Right hindlimb (tissue), 1 donor: ENCODE measurements around the gene PRRT3.
"Not testable (repeated sequence)": the region's sequence is repeated elsewhere in the genome, so short reads cannot be mapped to it uniquely, and the experiment has no call there.

Source experiments
- DNase-seq: peaks from one replicate; pipeline ENCODE4 v3.0.0-alpha.2; 2018

The PRRT3 gene

DNA sequence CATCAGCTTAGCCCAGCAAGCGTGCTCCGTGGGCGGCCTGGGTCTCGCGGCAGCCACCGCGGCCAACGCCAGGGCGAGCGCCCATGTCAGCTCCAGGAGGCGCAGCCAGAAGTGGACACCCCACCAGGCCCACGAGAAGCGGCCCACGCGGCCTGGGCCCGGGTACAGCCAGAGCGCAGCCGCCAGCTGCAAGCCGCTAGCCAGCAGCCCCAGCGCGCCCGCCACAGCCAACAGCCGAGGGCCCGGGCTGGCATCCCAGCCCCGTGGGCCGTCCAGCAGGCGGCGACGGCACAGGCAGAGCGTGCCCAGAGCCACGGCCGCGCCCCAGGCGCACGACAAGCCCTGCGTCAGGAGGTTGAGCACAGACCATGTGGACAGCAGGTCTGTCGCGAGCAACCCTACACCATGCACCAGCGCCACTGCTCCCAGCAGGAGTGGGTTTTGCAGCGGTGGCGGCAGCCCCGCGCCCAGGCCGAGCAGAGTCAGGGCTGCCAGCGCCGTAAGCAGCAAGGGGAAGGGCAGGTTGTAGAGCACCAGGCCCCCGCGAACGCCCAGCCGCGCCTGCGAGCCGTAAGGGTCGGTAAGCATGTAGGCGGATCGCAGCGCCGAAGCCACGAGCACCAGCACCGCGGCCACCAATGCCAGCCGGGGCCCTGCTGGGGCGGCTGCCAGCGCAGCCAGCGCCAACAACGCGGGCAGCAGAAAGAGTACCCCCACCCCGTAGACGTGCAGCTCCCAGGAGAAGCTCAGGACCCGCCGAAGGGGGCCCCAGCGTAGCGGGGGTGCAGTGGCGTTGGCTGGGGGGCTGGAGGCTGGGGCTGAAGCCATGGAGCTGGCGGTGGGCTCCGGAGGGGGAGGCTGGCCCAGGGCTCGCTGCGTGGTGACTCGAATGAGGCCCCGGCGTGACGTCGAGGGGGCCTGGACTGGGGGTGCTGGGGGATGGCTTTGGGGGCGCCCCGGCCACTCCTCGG lies 4.9 kb downstream of the PRRT3 start:
- peak; percentile 82 for DNase-seq

GRCh38 chr3:9946112-9947024 lies 5.8 kb downstream of the PRRT3 start:
- DNase-seq = peak; percentile 93

GRCh38 chr3:9945358-9945757 lies 6.8 kb downstream of the PRRT3 start:
- no peak for DNase-seq

- no peak for DNase-seq
These were observed 7.9 kb downstream of the PRRT3 start for GRCh38 chr3:9944271-9944670.

GRCh38 chr3:9942934-9943690 lies 9.1 kb downstream of the PRRT3 start:
- DNase-seq = no peak

- DNase-seq = no peak
These were observed 10.0 kb downstream of the PRRT3 start for GRCh38 chr3:9942164-9942563.

DNA sequence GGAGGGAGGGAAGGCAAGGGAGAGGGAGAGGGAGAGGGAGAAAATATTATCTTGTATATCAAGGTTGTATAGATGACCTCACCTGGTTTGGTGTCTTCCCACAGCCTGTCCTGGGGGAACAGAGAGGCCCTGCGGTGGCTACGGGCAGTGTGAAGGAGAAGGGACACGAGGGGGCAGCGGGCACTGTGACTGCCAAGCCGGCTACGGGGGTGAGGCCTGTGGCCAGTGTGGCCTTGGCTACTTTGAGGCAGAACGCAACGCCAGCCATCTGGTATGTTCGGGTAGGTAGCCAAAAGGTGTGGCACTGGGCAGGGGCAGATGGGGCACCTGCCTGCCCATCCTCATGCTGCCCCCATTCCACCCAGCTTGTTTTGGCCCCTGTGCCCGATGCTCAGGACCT lies 11.5 kb downstream of the PRRT3 start:
- DNase-seq = no peak

DNA sequence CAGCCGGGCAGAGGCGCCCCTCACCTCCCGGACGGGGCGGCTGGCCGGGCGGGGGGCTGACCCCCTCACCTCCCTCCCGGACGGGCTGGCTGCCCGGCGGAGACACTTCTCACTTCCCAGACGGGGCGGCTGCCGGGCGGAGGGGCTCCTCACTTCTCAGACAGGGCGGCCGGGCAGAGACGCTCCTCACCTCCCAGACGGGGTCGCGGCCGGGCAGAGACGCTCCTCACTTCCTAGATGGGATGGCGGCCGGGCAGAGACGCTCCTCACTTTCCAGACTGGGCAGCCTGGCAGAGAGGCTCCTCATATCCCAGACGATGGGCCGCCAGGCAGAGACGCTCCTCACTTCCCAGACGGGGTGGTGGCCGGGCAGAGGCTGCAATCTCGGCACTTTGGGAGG lies 12.3 kb downstream of the PRRT3 start:
- not testable (repeated sequence) for DNase-seq

GRCh38 chr3:9938966-9939365 lies 13.2 kb downstream of the PRRT3 start:
- DNase-seq = no peak

- DNase-seq = no peak
These were observed 14.5 kb downstream of the PRRT3 start for GRCh38 chr3:9937486-9938238.

DNA sequence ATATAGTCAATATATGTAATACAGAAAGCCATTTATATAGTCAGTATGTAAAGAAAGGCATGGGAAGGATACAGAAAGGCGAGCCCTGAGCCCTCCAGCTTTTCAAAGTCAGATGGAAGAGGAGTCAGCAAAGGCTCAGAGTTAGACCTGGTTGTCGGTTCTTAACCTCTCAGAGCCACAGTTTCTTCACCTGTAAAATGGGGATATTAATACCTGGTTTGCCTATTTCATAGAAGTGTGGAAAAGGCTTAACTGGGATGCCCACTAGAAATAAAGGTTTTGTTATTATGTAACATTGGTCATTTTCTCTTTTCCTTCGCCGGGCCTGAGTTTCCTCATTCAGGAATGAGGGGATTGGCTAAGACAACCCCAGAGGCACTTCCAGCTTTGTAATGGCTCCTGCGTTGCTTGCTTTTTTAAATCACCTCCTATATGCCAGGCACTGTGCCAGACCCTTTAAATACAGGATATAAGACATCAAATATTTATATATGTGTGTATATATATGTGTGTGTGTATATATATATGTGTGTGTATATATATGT lies 16.2 kb downstream of the PRRT3 start:
- DNase-seq = no peak

DNA sequence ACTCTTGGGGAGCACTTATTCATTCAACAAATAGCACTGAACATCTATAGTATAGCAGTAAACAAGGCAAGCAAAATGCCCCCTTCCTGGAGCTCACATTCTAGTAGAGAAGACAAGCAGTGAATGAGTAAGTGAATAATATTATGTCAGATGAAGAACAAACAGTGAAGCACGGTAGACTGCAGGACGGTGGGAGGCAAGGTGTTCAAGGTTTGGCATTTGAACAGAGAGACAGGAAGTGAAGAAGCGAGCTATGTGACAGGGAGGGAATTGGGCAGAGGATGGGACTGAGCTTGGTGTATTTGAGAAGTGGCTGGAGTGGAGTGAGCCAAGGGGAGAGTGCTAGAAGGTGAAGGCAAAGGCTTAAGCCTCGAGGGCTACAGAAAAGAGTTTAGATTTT lies 17.2 kb downstream of the PRRT3 start:
- no peak for DNase-seq

DNA sequence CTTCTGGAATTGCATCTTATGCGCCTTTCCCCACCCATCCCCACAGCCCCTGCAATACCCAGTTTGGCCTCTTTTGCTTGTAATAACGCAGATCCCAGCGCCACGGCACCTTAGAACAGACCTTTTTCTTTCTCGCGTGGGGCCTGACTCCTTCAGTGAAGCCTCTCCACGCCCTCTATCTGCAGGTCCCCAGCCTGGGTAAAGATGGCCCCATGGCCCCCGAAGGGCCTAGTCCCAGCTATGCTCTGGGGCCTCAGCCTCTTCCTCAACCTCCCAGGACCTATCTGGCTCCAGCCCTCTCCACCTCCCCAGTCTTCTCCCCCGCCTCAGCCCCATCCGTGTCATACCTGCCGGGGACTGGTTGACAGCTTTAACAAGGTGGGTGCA lies 18.0 kb downstream of the PRRT3 start:
- DNase-seq = no peak

GRCh38 chr3:9933561-9934234 lies 18.5 kb downstream of the PRRT3 start, which contains the start of gene CRELD1:
CRELD1 (plus strand) TSS chr3:9933834; CDS start chr3:9934439, 605 bp downstream.
- DNase-seq = peak; percentile 97

DNA sequence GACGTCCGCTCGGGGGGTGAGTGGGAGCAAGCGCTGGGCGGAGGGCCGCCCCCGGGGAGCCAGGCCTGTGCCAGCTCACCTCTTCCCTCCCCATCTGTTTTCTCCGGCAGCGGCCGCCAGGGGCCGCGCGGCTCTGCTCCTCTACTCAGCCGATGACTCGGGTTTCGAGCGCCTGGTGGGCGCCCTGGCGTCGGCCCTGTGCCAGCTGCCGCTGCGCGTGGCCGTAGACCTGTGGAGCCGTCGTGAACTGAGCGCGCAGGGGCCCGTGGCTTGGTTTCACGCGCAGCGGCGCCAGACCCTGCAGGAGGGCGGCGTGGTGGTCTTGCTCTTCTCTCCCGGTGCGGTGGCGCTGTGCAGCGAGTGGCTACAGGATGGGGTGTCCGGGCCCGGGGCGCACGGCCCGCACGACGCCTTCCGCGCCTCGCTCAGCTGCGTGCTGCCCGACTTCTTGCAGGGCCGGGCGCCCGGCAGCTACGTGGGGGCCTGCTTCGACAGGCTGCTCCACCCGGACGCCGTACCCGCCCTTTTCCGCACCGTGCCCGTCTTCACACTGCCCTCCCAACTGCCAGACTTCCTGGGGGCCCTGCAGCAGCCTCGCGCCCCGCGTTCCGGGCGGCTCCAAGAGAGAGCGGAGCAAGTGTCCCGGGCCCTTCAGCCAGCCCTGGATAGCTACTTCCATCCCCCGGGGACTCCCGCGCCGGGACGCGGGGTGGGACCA lies 19.2 kb downstream of the PRRT3 start:
- DNase-seq = peak; percentile 87

DNA sequence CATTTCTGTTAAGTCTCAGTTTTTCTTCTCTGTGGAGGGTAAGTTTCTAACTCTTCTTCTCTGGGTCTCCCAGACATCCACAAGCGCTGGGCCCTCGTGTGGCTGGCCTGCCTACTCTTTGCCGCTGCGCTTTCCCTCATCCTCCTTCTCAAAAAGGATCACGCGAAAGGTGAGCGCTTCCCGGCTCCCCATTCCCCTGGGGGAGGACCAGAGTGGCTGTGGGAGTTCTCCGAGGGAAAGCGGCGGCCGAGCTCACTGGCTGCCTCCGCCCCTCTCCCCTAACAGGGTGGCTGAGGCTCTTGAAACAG lies 19.7 kb downstream of the PRRT3 start:
- no peak for DNase-seq

GRCh38 chr3:9930804-9931418 lies 21.3 kb downstream of the PRRT3 start:
- no peak for DNase-seq

DNA sequence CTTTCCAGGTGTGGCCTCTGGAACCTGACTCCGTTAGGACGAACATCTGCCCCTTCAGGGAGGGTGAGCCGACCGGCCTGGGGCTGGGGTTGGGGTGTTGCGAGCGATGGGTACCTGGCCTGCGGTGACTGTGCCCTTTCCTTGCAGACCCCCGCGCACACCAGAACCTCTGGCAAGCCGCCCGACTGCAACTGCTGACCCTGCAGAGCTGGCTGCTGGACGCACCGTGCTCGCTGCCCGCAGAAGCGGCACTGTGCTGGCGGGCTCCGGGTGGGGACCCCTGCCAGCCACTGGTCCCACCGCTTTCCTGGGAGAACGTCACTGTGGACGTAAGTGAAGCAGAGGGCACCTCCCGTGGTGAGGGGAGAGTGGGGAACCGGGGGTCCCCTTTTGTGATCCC lies 24.1 kb downstream of the PRRT3 start:
- no peak for DNase-seq

DNA sequence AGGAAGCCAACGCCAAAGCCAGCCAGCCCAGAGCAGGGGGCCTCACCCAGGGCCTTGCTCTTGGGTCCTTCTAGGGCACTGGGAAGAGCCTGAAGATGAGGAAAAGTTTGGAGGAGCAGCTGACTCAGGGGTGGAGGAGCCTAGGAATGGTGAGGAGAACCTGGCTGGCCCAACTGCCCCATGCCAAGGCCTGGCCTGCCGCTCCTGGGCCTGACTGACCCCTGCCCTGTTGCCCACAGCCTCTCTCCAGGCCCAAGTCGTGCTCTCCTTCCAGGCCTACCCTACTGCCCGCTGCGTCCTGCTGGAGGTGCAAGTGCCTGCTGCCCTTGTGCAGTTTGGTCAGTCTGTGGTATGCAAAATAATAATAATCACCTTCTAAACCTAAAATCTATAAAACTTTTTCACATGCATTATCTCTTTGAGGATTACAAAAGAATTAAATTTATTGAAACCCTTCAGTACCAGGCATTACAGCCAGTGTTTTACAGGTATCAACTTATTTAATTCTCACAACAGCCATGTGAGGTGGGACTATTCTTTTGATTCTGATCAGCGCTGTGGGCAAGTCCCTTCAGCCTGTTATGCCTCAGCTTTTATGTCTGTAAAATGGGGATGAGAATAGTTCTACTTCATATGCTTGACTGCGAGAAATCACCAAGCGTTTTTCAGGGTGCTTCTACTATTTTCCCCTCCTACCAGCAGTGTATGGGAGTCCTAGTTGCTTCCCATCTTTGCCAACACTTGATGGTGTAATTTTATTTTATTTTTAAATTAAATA lies 33.8 kb downstream of the PRRT3 start:
- DNase-seq = no peak
